H1 (cell line): ENCODE measurements around the gene STT3B.

Source experiments
- EP300 ChIP-seq, 2 experiments: IDR thresholded peaks; 1 replicate in 1 of 2; 2 replicates in 1 of 2; pipeline ENCODE4 v1.6.1; 2011 to 2012; ENCODE audit warnings: low read depth in 2 of 2, low read length in 2 of 2, mild to moderate bottlenecking in 2 of 2, borderline replicate concordance in 1 of 2, inconsistent platforms in 1 of 2, moderate library complexity in 1 of 2
- TAF1 ChIP-seq: IDR thresholded peaks from 2 replicates; pipeline ENCODE4 v1.6.1; 2011; ENCODE audit warnings: mild to moderate bottlenecking, low read depth, low read length
- TF ChIP-seq, protein P1 (sequence below): IDR thresholded peaks from 2 replicates; pipeline ENCODE4 v1.6.1; 2011; ENCODE audit warnings: low read length, improper control_type of control experiment
- TF ChIP-seq, protein P2 (sequence below): IDR thresholded peaks from 2 replicates; pipeline ENCODE4 v1.6.1; 2012; ENCODE audit warnings: low read length, inconsistent platforms

DNA sequence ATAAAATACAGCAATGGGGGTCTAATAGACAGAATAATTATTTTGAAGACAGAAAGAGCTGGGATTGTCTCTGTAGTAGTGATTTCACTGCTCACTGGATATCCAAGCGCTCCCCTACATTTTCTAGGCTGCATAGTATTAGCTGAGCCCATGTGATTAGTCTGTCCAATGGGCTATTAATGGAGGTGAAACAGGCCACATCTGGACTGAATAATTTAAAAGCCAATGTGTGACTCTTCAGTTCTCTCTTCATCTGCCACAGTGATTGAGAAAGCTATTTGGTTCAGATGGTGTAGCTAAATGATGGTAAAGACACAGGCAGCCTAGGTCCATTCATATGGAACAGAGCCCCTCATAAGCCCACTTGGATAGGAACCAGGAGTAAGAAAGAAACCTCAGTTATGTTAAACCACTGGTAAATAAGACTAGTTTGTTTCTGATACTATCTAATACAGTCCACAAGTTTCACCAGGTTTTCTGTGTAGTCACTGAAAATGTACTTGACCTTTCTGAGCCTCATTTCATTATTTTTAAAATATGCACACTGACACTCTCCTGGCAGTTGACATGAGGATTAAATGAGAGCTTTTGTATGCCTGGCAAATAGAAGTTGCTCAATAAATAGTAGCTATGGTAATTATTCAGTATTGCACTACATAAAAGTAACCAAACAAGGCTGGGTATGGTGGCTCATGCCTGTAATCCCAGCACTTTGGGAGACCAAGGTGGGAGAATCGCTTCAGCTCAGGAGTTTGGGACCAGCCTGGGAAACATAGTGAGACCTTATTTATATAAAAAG, 17.0 kb upstream of the STT3B start:
- TF ChIP-seq, protein P1, sequence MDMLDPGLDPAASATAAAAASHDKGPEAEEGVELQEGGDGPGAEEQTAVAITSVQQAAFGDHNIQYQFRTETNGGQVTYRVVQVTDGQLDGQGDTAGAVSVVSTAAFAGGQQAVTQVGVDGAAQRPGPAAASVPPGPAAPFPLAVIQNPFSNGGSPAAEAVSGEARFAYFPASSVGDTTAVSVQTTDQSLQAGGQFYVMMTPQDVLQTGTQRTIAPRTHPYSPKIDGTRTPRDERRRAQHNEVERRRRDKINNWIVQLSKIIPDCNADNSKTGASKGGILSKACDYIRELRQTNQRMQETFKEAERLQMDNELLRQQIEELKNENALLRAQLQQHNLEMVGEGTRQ, result no peak
- TF ChIP-seq, protein P2, sequence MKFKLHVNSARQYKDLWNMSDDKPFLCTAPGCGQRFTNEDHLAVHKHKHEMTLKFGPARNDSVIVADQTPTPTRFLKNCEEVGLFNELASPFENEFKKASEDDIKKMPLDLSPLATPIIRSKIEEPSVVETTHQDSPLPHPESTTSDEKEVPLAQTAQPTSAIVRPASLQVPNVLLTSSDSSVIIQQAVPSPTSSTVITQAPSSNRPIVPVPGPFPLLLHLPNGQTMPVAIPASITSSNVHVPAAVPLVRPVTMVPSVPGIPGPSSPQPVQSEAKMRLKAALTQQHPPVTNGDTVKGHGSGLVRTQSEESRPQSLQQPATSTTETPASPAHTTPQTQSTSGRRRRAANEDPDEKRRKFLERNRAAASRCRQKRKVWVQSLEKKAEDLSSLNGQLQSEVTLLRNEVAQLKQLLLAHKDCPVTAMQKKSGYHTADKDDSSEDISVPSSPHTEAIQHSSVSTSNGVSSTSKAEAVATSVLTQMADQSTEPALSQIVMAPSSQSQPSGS, result no peak
- TF ChIP-seq EP300 (IDR thresholded peaks at IDR 0.05; ENCODE audit: borderline replicate concordance in 1 of 2, low read depth in 2 of 2, low read length in 2 of 2), result no peak
- no peak for TF ChIP-seq TAF1
